ENCODE data around the gene SEC11A.

SEC11A gene

DNA sequence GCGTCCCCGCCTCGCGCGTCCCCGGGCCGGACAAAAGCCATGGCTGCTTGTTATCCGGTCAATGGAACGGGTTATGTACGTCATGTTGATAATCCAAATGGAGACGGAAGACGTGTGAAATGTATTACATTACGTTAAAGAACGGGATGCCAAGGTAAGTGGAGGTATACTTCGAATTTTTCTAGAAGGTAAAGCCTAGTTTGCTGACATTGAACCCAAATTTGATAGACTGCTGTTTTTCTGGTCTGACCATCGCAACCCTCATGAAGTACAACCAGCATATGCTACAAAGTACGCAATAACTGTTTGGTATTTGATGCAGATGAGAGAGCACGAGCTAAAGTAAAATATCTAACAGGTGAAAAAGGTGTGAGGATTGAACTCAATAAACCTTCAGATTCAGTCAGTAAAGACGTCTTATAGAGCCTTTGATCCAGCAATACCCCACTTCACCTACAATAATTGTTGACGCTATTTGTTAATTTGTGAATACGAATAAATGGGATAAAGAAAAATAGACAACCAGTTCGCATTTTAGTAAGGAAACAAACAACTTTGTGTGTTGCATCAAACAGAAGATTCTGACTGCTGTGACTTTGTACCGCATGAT is 81.6 kb downstream of the SEC11A start:
- DNase-seq: no peak

DNA sequence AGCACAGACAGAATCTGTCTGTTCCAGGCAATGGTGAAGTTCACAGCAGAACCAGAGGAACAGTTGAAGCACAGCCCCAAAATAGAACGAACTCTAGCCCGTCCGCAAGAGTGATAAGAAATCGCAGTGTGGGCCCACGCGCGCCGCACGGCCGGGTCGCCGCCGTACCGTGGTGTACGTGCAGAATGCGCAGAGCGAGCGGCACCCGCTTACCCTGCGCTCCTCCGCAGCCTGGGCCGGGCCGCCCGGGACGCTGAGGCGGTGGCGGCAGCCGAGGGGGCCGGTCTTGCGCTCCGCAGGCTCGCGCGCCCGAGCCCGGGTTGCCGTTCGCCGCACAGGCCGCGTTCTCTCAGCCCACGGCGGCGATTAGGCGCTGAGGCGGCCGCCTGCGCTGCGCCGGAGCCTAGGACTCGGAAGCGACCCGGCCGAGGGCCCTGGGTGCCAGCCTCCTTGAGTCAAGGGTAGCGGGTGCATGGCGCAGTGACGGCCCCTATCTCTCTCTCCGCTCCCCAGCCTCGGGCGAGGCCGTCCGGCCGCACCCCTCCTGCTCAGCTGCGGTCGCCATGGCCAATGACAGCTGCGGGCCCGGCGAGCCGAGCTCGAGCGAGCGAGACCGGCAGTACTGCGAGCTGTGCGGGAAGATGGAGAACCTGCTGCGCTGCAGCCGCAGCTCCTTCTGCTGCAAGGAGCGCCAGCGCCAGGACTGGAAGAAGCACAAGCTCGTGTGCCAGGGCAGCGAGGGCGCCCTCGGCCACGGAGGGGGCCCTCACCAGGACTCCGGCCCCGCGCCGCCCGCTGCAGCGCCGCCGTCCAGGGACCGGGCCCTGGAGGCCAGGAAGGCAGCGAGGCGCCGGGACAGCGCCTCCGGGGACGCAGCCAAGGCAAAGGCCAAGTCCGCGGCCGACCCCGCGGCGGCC is 82.4 kb downstream of the SEC11A start:
- DNase-seq: peak; percentile 3

GRCh38 chr15:84631706-84632272 is 84.2 kb downstream of the SEC11A start:
- no peak for DNase-seq

DNA sequence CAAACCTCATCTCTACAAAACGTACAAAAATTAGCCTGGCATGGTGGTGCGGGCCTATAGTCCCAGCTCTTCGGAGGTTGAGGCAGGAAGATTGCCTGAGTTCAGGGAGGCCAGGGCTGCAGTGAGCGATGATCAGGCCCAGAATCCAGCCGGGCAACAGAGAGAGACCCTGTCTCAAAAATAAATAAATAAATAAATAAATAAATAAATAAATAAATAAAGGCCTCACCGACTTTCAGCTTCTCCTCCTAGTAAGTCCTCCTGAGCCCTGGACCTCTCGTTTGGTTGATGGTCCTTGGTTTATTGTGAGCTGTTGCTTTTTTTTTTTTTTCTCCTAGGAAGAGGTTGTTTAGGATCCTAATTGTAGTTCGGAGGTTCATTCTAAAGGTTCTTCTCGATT is 86.9 kb downstream of the SEC11A start:
- no peak for DNase-seq

- DNase-seq: no peak
These were observed 90.8 kb downstream of the SEC11A start for GRCh38 chr15:84625123-84625522.

DNA sequence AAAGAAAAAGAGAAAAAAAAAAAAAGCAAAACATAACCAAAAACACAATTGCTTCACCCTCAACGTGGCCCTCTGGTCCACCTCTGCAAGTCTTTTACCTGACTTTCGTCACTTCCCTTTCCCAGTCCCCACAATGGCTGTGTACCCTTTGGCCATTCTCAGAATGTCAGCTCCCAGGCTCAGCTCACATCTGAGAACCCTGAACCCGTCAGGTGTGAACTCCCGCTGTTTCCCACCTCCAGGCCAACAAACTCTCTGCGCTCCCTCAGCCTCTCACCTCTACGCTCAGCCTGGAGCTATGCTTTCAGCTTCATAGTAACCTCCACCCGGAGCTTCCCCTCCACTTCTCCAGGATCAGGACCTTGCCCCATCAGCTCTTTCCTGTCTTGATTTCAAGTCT is 91.6 kb downstream of the SEC11A start:
- DNase-seq: no peak

DNA sequence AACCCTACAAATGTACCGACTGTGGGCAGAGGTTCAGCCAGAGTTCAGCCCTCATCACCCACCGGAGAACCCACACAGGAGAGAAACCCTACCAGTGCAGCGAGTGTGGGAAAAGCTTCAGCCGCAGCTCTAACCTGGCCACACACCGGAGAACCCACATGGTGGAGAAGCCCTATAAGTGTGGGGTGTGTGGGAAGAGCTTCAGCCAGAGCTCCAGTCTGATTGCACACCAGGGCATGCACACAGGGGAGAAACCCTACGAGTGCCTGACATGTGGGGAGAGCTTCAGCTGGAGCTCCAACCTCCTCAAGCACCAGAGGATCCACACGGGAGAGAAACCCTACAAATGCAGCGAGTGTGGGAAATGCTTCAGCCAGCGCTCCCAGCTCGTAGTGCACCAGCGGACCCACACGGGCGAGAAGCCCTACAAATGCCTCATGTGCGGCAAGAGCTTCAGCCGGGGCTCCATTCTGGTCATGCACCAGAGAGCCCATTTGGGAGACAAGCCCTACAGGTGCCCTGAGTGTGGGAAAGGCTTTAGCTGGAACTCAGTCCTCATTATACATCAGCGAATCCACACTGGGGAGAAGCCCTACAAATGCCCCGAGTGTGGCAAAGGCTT is 94.5 kb downstream of the SEC11A start:
- DNase-seq: no peak

DNA sequence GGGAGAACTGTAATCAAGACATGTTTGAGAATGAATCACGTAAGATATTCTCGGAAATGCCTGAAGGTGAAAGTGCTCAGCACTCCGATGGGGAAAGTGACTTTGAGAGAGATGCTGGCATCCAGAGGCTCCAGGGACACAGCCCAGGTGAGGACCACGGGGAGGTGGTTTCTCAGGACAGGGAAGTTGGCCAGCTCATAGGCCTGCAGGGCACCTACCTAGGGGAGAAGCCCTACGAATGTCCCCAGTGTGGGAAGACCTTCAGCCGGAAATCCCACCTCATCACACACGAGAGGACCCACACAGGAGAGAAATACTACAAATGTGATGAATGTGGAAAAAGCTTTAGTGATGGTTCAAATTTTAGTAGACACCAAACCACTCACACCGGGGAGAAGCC is 95.3 kb downstream of the SEC11A start:
- DNase-seq: no peak

All from DMS153 (cell line).